Measurements from ENCODE around the gene VDAC2.
"Not testable (repeated sequence)": the region's sequence is repeated elsewhere in the genome, so short reads cannot be mapped to it uniquely, and the experiment has no call there.

The VDAC2 gene

DNA sequence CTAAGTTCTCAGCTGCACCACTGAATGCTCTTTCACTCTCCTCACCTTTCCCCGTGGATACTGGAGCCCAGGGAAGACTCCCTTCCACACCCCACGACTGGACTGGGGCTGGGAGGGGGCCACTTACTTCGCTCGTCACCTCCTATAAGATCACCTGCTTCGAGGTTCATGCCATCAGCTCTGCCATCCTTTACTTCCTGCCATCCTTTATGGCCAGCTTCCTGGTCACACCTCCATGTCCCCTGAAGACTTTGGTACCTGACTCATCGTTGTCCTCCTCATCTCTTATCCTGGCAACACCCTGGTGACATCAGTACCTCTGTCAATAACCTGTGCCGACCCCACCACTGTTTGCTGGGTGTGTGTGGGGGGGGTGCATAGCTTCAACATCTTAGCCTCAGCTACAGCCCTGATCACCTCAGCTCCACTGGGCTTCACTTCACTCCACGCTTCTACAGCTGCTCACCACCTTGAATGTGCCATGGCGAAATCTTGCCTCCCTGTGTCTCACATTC is 8.7 kb upstream of the VDAC2 start:
- DNase-seq (ENCODE audit: low read depth), result no peak

DNA sequence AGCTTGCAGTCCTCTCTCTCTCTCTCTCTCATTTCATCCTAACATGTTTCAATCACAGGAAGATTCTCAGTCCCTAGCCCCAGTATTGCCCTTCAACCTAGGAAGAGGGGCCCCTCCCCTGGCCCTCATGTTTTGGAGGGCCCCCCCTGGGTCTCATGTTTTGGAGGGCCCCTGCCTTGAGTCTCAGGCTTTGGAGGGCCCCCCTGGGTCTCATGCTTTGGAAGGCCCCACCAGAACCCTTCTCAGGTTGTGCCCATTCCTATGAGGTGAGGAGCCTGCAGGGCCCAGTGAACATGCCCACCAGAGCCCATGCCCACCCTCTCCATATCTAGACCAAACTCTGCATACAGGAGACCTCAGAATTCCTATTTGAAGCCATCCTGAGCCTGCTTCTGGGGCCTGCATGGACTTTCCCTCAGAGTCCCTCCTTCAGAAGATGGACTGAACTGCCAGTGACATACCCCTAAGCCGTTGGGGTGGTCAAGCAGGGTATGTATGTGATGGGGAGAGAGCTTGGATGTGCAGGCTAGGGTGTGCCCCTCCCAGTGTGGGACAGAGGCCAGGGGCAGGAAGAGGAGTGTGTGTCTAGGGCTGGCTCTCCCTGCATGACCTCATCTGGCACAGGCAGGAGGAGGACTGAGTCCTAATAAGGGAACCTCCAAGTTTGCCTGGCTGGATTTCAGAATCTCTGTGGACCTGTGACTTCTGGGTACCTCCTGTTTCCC is 8.1 kb upstream of the VDAC2 start:
- DNase-seq (ENCODE audit: low read depth), result no peak

DNA sequence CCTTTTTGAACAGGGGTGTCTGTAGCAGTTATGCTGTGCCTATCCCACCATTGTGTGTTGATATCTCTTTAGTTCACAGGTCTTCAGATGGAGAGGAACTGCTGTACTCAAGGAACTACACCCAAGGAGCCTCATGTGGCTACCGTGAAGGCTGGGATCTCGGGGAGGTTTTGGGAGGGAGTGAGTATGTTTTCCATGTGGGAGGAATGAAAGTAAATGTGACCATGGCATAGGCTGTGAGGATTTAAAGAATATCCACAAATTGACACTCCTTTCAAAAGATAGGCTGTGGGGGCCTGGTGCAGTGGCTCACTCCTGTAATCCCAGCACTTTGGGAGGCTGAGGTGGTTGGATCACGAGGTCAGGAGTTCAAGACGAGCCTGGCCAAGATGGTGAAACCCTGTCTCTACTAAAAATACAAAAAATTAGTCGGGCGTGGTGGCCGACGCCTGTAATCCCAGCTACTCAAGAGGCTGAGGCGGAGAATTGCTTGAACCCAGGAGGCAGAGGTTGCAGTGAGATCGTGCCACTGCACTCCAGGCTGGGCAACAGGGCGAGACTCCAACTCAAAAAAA is 7.5 kb upstream of the VDAC2 start:
- DNase-seq (ENCODE audit: low read depth), result not testable (repeated sequence)

DNA sequence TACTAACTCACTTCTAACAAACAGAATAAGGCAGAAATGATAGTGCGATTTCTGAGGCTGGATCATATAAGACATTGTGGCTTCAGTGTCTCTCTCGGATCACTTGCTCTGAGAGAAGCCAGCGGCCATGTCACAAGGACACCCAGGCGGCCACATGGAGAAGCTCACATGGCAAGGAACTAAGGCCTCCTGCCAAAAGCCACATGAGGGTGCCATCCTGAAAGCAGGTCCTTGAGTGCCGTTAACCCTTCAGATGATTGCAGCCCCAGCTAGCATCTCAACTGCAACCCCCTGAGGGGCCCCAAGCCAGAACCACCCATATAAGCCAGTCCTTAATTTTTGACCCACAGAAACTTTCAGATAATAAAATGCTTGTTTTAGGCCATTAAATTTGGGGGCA is 6.9 kb upstream of the VDAC2 start:
- no peak for DNase-seq (ENCODE audit: low read depth)

DNA sequence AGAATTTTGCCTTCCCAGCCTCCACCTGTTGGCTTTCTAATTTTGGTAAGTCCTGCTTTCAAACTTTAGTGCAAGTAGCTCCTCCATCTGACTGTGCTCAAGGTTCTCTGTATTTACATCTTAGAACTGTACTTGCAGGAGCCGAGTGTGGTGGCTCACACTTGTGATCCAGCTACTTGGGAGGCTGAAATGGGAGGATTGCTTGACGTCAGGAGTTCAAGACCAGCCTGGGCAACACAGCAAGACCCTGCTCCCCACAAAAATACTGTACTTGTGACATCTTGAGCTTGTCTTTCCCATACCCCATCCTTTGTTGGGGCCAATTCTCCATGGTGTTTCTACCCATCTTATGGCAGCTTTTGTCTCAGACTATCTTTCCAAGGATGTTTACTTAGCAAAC is 4.7 kb upstream of the VDAC2 start:
- no peak for DNase-seq (ENCODE audit: low read depth)

DNA sequence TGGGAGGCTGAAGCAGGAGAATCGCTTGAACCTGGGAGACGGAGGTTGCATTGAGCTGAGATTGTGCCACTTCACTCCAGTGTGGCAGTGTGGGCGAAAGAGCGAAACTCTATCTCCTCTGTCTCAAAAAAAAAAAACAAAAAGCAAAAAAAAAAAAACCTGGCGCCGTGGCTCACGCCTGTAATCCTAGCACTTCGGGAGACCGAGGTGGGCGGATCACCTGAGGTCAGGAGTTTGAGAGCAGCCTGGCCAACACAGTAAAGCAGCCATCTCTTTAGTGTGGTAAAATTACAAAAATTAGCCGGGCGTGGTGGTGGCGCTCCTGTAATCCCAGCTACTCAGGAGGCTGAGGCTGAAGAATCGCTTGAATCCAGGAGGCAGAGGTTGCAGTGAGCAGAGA is 4.0 kb upstream of the VDAC2 start:
- DNase-seq (ENCODE audit: low read depth), result not testable (repeated sequence)

DNA sequence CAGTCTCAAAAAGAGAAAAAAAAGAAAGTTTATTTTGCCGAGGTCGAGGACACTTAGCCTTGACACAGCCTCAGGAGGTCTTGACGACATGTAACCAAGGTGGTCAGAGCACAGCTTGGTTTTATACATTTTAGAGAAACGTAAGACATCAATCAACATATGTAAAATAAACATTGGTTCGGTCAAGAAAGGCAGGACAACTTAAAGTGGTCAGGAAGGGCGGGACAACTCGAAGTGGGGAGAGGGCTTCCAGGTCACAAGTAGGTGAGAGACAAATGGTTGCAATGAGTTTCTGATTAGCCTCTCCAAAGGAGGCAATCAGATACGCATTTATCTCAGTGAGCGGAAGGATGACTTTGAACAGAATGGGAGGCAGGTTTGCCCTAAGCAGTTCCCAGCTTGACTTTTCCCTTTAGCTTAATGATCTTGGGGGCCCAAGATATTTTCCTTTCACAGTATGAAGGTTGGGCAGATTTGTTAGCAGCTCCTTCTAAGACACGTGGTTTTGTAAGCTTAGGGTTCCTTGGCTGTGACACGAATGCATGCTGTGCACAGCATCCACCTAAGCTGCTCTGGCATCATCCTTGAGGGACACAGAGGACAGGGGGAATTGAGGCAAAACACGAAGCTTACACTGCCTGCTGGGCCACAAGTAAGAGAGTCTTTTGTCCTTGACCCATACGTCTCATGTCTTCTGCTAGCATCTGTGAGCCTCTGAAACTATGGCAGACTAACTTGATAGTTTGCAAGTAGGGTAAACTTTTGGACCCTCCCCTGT is 3.3 kb upstream of the VDAC2 start:
- no peak for DNase-seq (ENCODE audit: low read depth)

DNA sequence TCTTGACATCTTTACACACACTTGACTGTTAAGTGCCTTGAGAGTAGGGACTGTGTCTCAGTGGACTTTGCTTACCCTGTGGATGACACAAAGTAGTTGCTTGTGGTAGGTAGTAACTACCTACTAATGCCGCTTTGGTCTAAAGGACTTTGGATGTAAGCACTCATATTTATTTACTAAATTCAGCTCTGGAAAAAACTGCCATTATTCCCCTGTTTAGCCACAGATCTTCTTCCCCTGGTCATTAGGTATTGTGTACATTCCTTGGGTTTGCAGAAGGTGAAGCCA is 2.8 kb upstream of the VDAC2 start:
- DNase-seq (ENCODE audit: low read depth), result no peak

DNA sequence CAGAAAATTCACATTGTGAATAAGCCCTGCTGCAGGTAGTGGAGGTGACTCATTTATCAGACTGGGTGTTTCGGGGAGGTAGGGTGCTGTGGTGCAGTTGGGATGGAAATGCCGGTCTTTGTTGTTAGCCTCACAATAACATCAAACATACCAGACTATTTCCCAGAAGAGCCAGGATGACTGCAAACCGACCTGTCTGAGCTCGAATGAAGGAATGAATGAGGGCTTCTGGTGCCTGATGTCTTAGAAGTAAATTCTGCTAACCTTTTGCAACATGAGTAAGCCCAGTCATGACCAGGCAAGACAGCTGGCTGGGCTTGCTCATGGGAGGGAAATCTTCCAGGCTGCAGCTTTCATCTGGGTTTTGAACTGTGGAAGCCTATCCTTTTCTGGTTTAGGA is 2.4 kb upstream of the VDAC2 start:
- DNase-seq (ENCODE audit: low read depth), result no peak

DNA sequence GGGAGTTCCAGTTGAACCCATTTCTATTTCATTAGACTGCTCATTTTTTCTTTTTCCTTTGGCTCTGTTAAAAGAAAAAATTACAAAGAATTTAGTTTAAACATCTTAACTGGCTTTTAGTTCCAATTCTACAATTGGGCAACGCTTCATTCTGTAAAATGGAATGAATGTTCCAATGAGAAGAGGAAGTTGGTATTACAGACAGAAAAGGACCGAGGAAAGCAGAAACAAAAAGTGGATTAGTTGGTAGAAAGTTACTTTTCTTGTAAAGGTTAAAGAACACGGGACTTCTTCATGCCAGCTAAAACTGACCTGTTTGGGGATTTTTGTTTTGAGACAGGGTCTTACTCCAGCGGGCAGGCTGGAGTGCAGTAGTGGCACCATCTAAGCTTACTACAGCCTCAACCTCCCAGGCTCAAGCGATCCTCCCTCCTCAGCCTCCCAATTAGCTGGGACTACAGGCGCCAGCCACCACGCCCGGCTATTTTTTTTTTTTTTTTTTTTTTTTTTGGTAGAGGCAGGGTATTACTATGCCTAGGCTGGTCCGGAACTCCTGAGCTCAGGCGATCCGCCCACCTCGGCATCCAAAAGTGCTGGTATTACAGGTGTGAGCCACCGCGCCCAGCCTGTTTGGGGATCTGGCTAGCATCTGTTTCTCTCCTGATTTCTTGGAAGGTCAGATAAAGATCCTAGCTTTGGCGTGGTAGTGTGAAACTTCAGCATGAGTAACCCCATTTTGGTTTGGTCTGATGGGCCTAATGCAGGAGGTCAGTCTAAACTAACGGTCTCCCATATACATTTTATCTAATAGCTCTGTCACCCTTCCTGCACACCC is 1.3 kb upstream of the VDAC2 start:
- no peak for DNase-seq (ENCODE audit: low read depth)

DNA sequence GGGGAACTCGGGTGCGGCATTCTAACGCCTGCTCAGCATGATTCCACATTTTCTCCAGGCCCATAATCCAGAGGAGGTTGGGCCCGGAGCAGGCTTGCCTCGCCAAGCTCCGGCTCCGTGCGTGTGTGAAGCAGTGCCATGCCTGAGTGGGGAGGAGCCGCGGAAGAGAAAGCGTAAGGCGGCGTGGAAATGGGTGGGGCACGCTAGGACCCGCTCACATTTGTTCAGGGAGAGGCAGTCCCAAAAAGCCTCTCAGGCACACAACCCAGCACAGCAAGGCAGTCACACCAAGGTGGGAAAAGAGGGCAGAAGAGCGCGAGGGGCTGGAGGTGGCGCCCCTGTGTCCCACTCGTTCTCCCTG is 695 bp upstream of the VDAC2 start:
- peak; percentile 69 for DNase-seq (ENCODE audit: low read depth)

DNA sequence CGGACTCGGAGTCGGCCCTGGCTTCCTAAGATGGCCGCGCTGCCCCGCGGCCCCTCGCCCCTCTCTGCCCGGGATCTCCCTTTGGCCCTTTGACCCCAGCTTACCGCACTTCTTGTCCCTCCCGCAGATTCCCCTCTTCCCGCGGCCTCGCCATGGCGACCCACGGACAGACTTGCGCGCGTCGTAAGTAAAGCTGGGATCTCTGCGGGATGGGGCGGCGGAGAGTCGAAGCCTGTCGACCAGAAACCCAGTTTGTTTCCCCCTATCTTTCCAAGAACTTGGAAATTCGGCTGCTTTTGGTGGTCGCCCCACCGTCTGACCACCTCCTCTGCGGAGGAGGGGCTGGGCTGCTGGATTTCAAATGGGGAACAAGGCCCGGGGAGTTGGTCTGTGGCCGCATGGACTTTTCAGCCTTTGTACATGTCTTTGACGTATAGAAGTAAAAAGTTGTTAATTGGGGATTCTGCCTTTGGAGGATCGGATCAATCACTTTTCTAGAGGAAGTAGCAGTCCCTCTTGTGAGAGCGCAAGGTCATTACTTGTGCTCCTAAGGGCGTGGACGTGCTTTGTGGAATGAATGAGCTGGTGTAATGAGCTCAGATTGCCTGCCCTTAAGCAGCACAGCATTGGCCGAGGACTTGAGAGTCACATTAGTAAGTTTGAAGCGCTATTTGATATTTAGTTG is 553 bp downstream of the VDAC2 start:
- DNase-seq (ENCODE audit: low read depth), result no peak

DNA sequence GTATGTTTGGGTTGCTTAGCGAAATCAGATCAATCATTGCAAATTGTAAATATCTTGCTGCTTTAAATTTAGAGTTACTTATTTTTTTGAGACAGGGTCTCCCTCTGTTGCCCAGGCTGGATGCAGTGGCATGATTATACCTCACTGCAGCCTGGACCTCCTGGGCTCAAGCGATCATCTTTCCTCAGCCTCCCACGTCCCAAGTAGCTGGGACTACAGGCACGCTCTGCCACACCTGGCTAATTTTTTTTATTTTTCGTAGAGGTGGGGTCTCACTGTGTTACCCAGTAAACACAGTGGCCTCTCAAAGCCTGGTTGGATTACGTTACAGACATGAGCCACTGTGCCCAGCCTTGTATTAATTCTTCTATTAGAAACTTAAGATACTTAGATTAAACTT is 1.7 kb downstream of the VDAC2 start:
- DNase-seq (ENCODE audit: low read depth), result no peak

DNA sequence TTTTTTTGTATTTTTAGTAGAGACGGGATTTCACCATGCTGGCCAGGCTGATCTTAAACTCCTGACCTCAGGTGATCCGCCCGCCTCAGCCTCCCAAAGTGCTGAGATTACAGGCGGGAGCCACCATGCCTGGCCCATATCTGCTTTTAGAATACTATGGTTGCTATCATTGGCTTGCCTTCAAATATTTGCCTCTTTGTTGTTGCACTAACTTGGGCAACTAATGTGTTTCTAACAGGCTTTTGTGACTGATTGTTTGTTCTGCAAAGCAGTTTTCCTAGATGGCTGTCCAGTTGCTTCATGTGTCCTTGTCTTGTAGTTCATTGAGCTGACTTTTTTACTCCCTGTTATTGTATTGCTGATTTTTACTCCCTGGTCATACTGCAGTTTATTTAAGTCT is 9.7 kb downstream of the VDAC2 start:
- no peak for DNase-seq (ENCODE audit: low read depth)

DNA sequence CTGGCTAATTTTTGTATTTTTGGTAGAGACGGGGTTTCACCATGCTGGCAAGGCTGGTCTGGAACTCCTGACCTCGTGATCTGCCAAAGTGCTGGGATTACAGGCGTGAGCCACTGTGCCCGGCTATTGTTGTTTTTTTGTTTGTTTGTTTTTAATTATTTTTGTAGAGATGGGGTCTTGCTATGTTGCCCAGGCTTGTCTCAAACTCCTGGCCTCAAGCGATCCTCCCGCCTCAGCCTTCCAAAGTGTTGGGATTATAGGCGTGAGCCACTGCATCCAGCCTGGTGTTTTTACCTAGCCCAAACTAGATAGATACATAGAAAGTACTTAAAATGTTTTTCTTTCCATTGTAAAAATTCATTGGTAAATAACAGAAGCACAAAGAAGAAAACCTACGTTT is 10.9 kb downstream of the VDAC2 start:
- not testable (repeated sequence) for DNase-seq (ENCODE audit: low read depth)

DNA sequence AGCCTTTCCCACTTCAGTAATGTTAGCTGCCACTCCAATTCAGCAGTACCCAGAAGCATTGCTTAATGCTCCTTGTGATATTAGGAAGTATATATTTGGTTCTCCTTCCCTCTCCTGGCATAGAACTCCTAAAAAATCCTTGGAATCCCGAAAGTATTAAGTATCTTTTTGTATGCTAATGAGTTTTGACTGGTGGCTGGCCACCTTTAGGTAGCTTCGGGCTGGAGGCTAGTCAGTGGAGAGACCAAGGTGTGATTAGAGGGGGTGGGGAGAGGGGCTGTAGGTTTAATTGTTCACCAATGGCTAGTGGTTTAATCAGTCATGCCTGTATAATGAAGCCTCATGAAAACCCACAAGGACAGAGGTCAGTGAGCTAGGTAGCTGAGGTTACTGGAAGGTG is 12.9 kb downstream of the VDAC2 start:
- no peak for DNase-seq (ENCODE audit: low read depth)

DNA sequence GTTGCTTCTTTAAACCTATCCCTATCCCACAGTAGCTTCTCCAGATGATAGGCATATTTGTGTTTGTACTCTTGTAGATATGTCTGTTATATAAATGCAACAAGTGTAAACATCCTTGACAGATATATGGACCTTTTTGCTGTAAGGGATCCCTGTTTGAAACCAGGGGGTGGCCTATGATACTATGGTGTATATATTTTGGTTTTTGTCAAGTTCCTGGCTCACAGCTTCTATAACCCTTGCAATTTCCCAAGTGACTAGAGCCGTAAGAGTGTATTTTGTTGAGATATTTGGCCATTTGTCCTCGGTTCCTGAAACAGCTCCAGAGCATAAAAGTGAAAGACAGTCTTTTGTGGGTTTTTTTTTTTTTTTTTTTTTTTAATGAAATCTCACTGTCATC is 15.5 kb downstream of the VDAC2 start:
- DNase-seq (ENCODE audit: low read depth), result no peak

DNA sequence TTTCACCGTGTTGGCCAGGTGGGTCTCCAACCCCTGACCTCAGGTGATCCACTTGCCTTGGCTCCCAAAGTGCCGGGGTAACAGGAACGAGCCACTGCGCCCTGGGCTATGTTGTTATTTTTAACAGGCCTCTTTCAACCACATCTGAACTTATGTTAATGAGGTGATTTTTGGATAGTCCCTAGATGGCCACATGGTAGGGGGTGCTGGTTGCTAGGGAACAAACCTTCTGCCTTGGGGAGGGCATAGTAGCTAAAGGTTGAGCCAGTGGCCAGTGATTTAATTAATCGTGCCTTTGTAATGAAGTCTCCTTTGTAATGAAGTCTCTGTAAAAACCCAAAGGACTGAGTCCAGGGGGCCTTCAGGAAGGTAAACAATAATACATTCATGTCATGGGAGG is 16.1 kb downstream of the VDAC2 start:
- no peak for DNase-seq (ENCODE audit: low read depth)

DNA sequence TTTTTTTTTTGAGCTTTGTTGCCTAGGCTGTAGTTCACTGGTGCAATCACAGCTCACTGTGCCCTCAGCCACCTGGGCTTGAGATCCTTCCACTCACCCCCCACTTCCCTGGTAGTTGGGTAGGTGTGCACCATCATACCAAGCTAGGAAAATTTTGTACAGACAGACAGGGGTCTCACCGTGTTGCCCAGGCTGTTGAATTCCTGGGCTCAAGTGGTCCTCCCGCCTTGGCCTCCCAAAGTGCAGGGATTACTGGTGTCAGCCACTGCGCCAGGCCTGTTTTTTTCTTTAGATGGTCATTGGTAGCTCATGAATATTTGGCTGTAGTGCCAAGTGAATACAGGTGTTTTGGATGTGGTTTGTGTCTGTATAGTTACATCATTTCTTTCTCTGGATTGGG is 17.7 kb downstream of the VDAC2 start:
- no peak for DNase-seq (ENCODE audit: low read depth)

DNA sequence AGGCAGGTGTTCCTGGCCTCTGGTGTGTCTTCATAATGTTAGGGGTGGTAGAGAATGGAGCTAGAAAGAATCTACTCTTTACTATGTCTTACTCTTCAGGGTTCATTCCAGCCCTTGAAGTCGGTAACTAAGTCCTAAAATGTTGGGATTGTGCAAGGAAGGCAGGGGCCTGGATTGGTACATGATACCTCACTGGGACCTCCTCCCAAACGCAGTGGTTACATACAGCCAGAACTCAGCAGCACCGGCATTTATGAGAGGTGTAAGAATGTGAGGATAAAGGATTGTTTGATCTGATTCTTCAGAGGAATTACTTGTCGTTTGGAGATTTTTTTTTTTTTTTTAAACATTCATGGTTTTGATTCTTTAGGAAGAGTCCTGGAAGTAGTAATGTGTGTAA is 18.2 kb downstream of the VDAC2 start:
- DNase-seq (ENCODE audit: low read depth), result no peak

DNA sequence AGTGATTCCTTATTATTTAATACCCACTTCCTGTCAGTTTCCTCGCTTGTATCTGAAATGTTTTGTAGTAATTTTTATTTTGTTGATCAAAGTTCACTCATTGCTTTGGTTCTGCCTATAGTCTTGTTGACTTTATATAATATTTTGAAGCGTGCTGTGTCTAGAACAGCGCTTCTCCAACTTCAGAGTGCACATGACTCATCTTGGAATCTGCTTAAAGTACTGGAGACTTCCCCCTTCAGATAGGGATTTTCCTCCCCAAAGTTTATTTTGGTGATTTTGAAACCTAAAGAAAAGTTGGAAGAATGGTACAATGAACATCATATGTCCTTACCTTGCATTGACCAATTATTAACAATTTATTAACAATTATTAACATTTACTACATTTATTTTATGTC is 19.4 kb downstream of the VDAC2 start:
- DNase-seq (ENCODE audit: low read depth), result no peak

DNA sequence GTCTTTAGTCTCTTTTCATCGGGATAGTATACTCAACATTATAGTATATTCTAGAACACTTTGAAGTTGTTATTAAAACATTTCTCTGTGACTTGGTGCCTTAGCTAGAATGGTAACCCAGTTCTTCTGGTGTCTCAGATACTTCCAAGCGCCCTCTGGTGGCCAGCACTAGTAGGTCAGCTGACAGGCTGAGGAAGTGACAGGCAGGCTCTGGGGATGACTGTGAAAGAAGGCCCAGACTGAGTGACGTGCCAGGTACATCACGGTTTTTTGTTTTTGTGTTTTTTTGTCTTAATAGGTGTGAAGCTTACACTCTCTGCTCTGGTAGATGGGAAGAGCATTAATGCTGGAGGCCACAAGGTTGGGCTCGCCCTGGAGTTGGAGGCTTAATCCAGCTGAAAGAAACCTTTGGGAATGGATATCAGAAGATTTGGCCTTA is 20.0 kb downstream of the VDAC2 start:
- DNase-seq (ENCODE audit: low read depth), result peak; percentile 92
